OCI-LY3 (cell line): ENCODE results near the gene KLHL3.

Experiments
- H2AFZ ChIP-seq: fragments of 200-600, 300-600 bp; shearing (Covaris generic); 2 replicates; pipeline ENCODE4 v1.6.0; 2014; ENCODE audit warnings: antibody characterized with exemption, low read depth, low read length
- H3K27ac ChIP-seq: fragments of 200-600, 300-600 bp; sonication (generic); 2 replicates; pipeline ENCODE4 v1.5.1; 2014; ENCODE audit warnings: mild to moderate bottlenecking, low read length, moderate library complexity, mixed read lengths
- H3K27me3 ChIP-seq: fragments of 200-600, 300-600 bp; sonication (generic); 2 replicates; pipeline ENCODE4 v1.6.1; 2014; ENCODE audit warnings: low read depth, low read length, mixed read lengths
- H3K36me3 ChIP-seq: fragments of 200-600, 300-600 bp; sonication (generic); replicated peaks from 2 replicates; pipeline ENCODE3; 2014; ENCODE audit warnings: low read depth, low read length, mixed read lengths
- H3K4me1 ChIP-seq: fragments of 300-600, 200-600 bp; sonication (generic); 2 replicates; pipeline ENCODE4 v1.6.1; 2014; ENCODE audit warnings: low read length, mixed read lengths
- H3K4me2 ChIP-seq: fragments of 200-600, 300-600 bp; sonication (generic); 2 replicates; pipeline ENCODE4 v1.6.1; 2014; ENCODE audit warnings: low read length, mixed read lengths
- H3K4me3 ChIP-seq: fragments of 300-600, 200-600 bp; sonication (generic); 2 replicates; pipeline ENCODE4 v1.5.1; 2014; ENCODE audit warnings: antibody characterized with exemption, mild to moderate bottlenecking, low read length, moderate library complexity
- H3K79me2 ChIP-seq: fragments of 300-600, 200-600 bp; shearing (Covaris generic); 2 replicates; pipeline ENCODE4 v1.6.1; 2014; ENCODE audit warnings: mild to moderate bottlenecking, low read length, mixed read lengths
- H3K9ac ChIP-seq: fragments of 300-600, 200-600 bp; shearing (Covaris generic); 2 replicates; pipeline ENCODE4 v1.6.0; 2014; ENCODE audit warnings: mild to moderate bottlenecking, low read length, moderate library complexity
- H3K9me3 ChIP-seq: fragments of 200-600, 300-600 bp; shearing (Covaris generic); 2 replicates; pipeline ENCODE4 v1.6.1; 2014; ENCODE audit warnings: low read length, mixed read lengths; ENCODE audit not compliant: insufficient read depth
- H4K20me1 ChIP-seq: fragments of 200-600, 300-600 bp; sonication (generic); 2 replicates; pipeline ENCODE4 v1.6.1; 2016; ENCODE audit warnings: low read length, mixed read lengths; ENCODE audit not compliant: insufficient read depth
- EZH2phosphoT487 ChIP-seq: fragments of 200-600 bp; shearing (Covaris generic); IDR thresholded peaks from 2 replicates; pipeline ENCODE4 v1.6.1; 2018; ENCODE audit warnings: antibody characterized with exemption, mixed run types, low read depth
- TF ChIP-seq, protein P1 (sequence below): fragments of 200-600, 300-600 bp; sonication (generic); IDR thresholded peaks from 2 replicates; pipeline ENCODE4 v1.5.1; 2014; ENCODE audit warnings: antibody characterized with exemption, low read length, low read depth

KLHL3 gene, protein sequence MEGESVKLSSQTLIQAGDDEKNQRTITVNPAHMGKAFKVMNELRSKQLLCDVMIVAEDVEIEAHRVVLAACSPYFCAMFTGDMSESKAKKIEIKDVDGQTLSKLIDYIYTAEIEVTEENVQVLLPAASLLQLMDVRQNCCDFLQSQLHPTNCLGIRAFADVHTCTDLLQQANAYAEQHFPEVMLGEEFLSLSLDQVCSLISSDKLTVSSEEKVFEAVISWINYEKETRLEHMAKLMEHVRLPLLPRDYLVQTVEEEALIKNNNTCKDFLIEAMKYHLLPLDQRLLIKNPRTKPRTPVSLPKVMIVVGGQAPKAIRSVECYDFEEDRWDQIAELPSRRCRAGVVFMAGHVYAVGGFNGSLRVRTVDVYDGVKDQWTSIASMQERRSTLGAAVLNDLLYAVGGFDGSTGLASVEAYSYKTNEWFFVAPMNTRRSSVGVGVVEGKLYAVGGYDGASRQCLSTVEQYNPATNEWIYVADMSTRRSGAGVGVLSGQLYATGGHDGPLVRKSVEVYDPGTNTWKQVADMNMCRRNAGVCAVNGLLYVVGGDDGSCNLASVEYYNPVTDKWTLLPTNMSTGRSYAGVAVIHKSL

DNA sequence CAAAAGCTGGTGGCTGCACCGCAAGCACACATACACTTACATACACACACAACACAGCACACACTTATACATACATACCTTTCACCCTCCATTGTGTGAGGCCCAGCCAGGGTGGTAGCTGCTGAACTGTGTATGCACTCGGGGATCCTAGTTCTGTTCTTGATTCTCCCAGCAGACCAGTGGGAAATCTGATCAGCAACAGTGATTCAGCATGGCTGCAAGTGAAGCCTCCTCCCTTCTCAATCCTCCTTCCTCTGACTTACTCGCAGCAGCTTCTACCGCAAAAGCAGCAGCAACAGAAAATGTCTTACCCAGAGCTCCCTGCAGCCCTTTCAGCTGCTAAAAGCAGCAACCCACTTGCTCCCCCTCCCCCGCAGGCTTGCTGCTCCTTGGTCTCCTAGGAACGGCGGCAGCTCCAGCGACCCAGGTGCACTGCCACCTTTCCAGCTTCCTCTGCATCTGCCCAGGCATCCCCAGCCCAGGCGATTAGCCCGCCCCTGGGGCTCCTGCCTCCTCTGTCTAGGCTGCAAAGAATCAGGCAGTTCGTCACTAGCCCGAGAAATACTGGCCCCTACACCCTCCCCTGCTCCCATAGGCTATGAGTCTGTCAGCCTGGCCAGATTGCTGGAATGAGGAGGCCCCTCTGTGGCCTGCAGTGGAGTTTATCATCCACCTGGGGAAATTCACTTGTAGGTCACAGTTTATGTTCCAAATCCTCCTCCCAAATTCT, at the start of gene KLHL3:
TSS of gene KLHL3 (minus strand) at position 535 of the 730 bp plus-strand sequence. CDS start at position 92, 443 bp downstream.
- Histone ChIP-seq H3K79me2 (no peaks in the 10 kb centered on the region), H3K27me3 (no peaks in the 10 kb centered on the region), H3K4me3 (no peak within 1 kb of the TSS), H2AFZ (no peak within 1 kb of the TSS), H3K4me2 (peak within 1 kb of the TSS; percentile 40), H3K36me3 (no peaks in the 10 kb centered on the region), H4K20me1 (no peaks in the 10 kb centered on the region), H3K27ac (no peak within 1 kb of the TSS), H3K9me3 (no peaks in the 10 kb centered on the region), H3K9ac (no peak within 1 kb of the TSS), H3K4me1 (peaks cover 8% of the 10 kb centered on the region)
- no peak for TF ChIP-seq EZH2phosphoT487
- TF ChIP-seq, protein P1, sequence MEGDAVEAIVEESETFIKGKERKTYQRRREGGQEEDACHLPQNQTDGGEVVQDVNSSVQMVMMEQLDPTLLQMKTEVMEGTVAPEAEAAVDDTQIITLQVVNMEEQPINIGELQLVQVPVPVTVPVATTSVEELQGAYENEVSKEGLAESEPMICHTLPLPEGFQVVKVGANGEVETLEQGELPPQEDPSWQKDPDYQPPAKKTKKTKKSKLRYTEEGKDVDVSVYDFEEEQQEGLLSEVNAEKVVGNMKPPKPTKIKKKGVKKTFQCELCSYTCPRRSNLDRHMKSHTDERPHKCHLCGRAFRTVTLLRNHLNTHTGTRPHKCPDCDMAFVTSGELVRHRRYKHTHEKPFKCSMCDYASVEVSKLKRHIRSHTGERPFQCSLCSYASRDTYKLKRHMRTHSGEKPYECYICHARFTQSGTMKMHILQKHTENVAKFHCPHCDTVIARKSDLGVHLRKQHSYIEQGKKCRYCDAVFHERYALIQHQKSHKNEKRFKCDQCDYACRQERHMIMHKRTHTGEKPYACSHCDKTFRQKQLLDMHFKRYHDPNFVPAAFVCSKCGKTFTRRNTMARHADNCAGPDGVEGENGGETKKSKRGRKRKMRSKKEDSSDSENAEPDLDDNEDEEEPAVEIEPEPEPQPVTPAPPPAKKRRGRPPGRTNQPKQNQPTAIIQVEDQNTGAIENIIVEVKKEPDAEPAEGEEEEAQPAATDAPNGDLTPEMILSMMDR = no peak

DNA sequence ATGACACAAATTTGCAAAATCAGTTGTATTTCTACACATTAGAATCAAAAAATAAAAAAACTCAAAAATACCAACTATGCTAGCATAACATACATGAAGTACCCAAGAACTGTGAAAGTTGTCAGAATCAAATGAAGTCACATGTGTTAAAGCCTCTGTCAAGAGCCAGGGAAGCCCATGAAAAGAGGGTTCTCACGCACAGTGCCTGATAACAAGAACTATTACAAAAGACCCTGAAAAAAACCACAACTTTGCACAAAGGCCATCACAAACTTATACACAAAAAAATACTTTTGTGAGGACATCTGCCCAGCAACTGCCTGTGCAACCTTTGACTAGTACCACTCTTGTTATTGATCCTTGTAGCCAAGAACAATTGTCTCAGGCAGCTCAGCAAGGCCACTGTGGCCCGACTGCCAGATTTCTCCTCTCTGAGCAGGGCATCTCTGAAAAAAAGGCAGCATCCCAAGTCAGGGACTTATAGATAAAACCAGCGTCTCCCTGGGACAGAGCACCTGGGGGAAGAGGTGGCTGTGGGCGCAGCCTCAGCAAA, 47.2 kb upstream of the KLHL3 start:
- no peaks in the 10 kb centered on the region for H3K79me2 ChIP-seq
- H3K27me3 ChIP-seq = no peaks in the 10 kb centered on the region
- H3K36me3 ChIP-seq = no peaks in the 10 kb centered on the region
- no peak overlapping the region for H3K4me2 ChIP-seq
- H4K20me1 ChIP-seq = no peaks in the 10 kb centered on the region
- no peak overlapping the region for H2AFZ ChIP-seq
- peaks cover 13% of the 10 kb centered on the region for H3K4me1 ChIP-seq
- no peak overlapping the region for H3K9ac ChIP-seq
- no peak overlapping the region for H3K27ac ChIP-seq
- TF ChIP-seq, protein P1 = no peak
- no peak for TF ChIP-seq EZH2phosphoT487
- no peak overlapping the region for H3K4me3 ChIP-seq
- H3K9me3 ChIP-seq = no peaks in the 10 kb centered on the region

DNA sequence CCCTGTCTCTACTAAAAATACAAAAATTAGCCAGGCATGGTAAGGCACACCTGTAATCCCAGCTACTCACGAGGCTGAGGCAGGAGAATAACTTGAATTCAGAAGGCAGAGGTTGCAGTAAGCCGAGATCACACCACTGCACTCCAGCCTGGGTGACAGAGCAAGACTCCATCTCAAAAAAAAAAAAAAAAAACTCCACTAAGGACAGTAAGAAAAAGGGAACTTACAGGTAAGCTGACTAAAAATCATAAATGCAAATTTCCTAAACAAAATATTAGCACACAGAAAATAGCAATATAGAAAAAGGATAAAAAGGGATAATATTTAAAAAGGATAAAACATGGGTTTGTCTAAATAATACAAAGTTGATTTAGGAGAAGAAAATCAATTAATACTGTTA, 46.2 kb upstream of the KLHL3 start:
- no peak overlapping the region for H3K4me3 ChIP-seq
- no peak overlapping the region for H3K9ac ChIP-seq

More for the DNA sequence above, 46.2 kb upstream of the KLHL3 start:
- H3K9me3 ChIP-seq = no peaks in the 10 kb centered on the region
- no peak overlapping the region for H3K27ac ChIP-seq
- no peaks in the 10 kb centered on the region for H3K27me3 ChIP-seq
- H3K4me1 ChIP-seq = peaks cover 13% of the 10 kb centered on the region
- no peaks in the 10 kb centered on the region for H3K36me3 ChIP-seq
- no peaks in the 10 kb centered on the region for H4K20me1 ChIP-seq
- H3K4me2 ChIP-seq = peak overlapping the region; percentile 50
- no peak overlapping the region for H2AFZ ChIP-seq
- TF ChIP-seq, protein P1 = no peak
- TF ChIP-seq EZH2phosphoT487 = no peak
- no peaks in the 10 kb centered on the region for H3K79me2 ChIP-seq
